ENCODE measurements around the gene CPSF6.
"Not testable (repeated sequence)": the region's sequence is repeated elsewhere in the genome, so short reads cannot be mapped to it uniquely, and the experiment has no call there.

CPSF6 gene

GRCh38 chr12:69262264-69262974, 23.1 kb downstream of the CPSF6 start:
- no peak for DNase-seq

GRCh38 chr12:69265205-69265604, 25.8 kb downstream of the CPSF6 start:
- no peak for DNase-seq

GRCh38 chr12:69265633-69266032, 26.3 kb downstream of the CPSF6 start:
- not testable (repeated sequence) for DNase-seq

DNA sequence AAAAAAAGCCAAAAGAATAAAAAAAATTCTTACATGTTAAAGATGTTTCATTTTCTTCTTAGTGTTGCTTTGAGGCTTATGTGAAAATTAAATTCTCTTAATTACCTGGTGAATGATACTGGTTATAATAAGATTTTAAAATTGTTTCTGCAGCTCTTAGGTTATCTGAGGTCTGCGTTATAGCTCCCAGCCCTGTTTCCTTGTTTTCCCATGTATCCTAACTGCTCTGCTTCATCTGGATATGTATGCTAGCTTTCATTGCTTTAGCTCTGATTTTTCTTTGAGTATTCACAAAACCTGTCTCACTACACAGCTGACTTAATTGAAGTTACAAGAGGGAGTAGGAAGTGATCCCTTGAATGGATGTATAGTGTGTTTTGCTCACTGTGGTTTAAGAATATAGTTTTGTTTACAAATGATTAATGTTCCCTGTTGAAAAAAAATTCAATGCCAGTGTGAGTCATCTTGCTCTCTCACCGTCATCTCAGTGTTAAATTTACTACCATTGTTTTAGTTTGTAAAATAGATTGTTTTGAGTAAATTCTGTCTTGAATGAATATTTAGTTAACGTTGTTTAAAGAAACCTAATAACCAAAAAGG, 26.8 kb downstream of the CPSF6 start:
- DNase-seq = no peak

GRCh38 chr12:69269736-69270135, 30.4 kb downstream of the CPSF6 start:
- DNase-seq = no peak

DNA sequence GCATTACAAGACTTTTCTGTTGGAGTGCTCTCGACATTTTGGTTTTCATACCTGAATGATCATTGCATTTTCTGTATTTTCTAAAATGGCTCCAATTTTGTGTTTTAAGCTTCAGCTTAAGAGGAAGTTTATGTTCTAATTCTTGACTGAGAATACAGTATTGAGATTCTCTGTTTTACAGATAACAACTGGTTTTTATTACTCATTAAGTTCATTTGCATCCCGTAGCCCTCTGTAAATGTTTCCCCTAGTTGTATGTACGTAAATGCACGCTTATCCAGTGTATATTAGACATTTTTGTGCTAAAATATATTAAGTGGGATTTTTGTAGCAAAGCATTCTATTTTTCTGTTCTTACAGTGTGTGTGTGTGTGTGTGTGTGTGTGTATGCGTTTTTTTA, 33.1 kb downstream of the CPSF6 start:
- DNase-seq = no peak

GRCh38 chr12:69274861-69275260, 35.5 kb downstream of the CPSF6 start:
- no peak for DNase-seq

DNA sequence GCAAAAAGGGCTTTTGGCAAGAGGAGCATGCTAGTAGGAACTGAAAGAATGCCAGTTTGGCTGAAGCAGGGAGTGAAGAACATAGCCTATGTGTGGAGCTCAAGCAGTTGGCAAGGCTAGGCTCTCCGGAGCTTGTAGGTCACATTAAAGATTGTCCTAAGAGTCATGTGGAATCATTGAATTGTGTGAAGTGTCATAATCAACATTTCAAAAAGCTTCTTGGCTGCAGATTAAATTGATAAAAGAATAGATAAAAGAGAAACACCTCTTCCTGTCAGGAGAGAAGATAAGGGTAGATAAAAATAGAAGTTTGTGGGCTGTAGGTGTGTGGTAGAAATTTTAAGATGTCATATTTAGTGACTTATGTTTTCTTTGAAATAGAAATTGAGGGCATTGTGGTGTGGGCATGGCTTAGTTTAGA, 36.1 kb downstream of the CPSF6 start:
- no peak for DNase-seq

GRCh38 chr12:69278814-69279782, 39.7 kb downstream of the CPSF6 start:
- no peak for DNase-seq

- peak; percentile 32 to 44 for DNase-seq
Observed at GRCh38 chr12:69284131-69284530, 44.8 kb downstream of the CPSF6 start.

- DNase-seq = no peak
Observed at GRCh38 chr12:69287556-69287955, 48.2 kb downstream of the CPSF6 start.

DNA sequence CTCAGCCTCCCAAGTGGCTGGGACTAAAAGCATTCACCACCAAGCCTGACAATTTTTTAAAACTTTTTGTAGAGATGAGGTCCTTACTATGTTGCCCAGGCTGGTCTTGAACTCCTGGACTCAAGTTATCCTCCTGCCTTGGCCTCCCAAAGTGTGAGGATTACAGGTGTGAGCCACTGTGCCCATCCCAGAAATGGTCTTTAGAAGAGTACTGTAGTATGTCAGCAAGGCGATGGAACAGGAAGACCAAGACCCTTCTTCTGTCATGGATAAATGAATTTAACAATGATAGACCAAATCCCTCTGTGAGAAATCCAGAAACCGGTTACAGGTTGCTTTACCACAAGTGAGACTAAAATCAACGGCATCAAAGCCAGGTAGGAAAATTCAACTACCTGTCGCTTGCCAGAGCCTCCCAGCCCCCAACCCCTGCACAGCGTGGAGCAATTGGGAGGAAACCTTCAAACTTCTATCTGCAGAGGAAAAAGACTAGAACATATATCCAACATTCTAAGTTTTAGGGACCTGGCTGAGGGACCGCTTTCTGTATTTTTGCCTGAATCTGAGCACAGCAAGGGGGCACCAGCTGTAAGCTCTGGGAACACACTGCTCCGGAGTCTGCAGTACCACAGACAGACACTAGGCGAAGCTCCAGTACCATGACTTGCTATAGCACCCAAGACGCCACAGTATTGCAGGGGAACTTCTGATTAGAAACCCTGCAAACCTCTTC, 51.3 kb downstream of the CPSF6 start:
- peak; percentile 85 to 86 for DNase-seq

DNA sequence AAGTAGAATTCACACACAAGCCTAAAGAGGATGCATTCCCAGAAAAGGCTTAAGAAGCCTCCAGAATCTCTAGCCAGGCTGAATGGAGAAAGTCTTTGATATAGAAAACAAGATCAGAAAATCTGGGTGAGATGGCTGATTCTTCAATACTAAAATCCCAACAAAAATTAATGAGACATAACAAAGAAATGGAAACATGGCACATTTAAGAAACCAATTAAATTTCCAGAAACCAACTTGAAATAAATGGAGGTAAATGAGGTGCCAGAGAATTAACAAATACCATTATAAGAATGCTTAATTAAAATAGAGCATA, 51.9 kb downstream of the CPSF6 start:
- DNase-seq = no peak

- DNase-seq = no peak
Observed at GRCh38 chr12:69298133-69298532, 58.8 kb downstream of the CPSF6 start.

- DNase-seq = no peak
Observed at GRCh38 chr12:69298947-69299346, 59.6 kb downstream of the CPSF6 start.

GRCh38 chr12:69304284-69304683, 64.9 kb downstream of the CPSF6 start:
- no peak for DNase-seq

DNA sequence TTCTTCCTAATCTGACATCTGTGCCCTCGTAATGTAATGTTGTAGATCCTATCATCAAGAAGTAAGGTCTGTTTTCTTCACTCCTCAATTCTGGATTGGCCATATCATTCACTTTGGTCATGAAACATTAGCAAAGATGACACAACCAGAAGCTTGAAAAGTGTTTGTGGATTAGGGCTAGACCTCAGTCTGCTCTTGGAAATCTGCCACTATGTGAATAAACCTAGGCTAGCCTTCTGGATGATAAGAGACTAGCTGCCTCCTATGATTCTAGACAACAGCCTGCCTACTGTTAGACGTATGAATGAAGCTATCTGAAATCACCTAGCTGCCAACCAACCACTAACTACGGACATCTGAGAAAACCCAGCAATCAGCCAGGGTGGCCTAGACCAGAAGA, 70.1 kb downstream of the CPSF6 start:
- no peak for DNase-seq

DNA sequence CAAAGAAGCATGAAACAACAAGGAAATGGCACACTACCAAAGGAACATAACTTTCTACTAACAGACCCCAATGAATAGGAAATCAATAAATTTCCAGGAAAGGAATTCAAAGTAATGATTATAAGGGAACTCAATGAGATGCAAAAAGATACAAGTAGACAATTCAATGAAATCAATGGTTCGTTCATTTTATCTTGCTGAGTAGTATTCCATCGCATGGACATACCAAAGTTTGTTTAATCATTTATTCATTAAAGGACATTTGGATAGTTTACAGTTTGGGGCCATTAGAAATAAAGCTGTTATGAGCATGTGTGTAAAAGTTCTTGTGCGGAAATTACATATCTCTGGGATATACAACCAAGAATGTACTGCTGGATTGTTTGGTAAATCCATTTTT, 73.8 kb downstream of the CPSF6 start:
- no peak for DNase-seq

- not testable (repeated sequence) for DNase-seq
Observed at GRCh38 chr12:69316784-69317183, 77.4 kb downstream of the CPSF6 start.

DNA sequence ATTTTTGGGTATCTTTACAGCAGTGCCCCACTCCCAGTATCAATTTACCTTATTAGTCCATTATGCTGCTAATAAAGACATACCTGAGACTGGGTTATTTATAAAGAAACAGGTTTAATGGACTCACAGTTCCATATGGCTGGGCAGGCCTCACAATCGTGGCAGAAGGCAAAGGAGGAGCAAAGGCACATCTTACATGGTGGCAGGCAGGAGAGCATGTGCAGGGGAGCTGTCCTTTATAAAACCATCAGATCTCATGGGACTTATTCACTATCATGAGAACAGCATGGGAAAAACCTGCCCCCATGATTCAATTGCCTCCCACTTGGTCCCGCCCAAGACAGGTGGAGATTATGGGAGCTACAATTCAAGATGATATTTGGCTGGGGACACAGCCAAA, 77.9 kb downstream of the CPSF6 start:
- not testable (repeated sequence) for DNase-seq

- DNase-seq = no peak
Observed at GRCh38 chr12:69318225-69318624, 78.9 kb downstream of the CPSF6 start.

- DNase-seq = no peak
Observed at GRCh38 chr12:69321351-69321750, 82.0 kb downstream of the CPSF6 start.

All from activated CD4-positive, alpha-beta T cell treated with anti-CD3 and anti-CD28 coated beads, Interleukin-2, amount 50 U/mL, for 48 hours (primary cell).